ENCODE results near the gene BMP5. TPM values are rescaled to one million over a fixed set of nuclear protein-coding genes. Genes with fewer than 3 reads are reported as not detected.

BMP5 gene
- total and polyA plus RNA-seq, 2 of the 8 experiments (the other 6 are each of a cell fraction or from before 2014, with no cell fraction given): 0.02 TPM; not detected in 1

- no peak overlapping the region for H3K4me2 ChIP-seq (ENCODE audit: insufficient read depth in 1 of 2, low read depth in 2 of 2, low read length in 2 of 2)
- no peak overlapping the region for H3K56ac ChIP-seq (replicated peaks; ENCODE audit: insufficient read length, low read depth, low read length)
- no peak overlapping the region for H2BK12ac ChIP-seq (ENCODE audit: low read depth, low read length)
- H3K9ac ChIP-seq (replicated peaks in 1 of 4; ENCODE audit: extremely low read depth in 1 of 4, low read depth in 3 of 4, low read length in 3 of 4): no peak overlapping the region
- no peaks in the 10 kb centered on the region for H4K20me1 ChIP-seq (replicated peaks in 1 of 2; ENCODE audit: control insufficient read depth in 1 of 2, insufficient read depth in 2 of 2, low read length in 2 of 2)
- no peaks in the 10 kb centered on the region for H3K79me1 ChIP-seq (ENCODE audit: low read depth, low read length)
- H2BK120ac ChIP-seq (replicated peaks; ENCODE audit: low read depth, low read length): no peak overlapping the region
- H4K91ac ChIP-seq (replicated peaks; ENCODE audit: insufficient read length, low read length): no peak overlapping the region
- no peak overlapping the region for H4K5ac ChIP-seq (ENCODE audit: insufficient read length, low read depth, low read length)
- no peaks in the 10 kb centered on the region for H3K23me2 ChIP-seq (ENCODE audit: low read depth, low read length)
- H2BK15ac ChIP-seq (ENCODE audit: low read length): no peak overlapping the region
- FAIRE-seq: no peak
- H3K4ac ChIP-seq (replicated peaks; ENCODE audit: insufficient read length, low read depth, low read length): no peak overlapping the region
- H2AK5ac ChIP-seq (ENCODE audit: low read depth, low read length): no peak overlapping the region
- POLR2A ChIA-PET (ENCODE audit: partially characterized antibody): interaction anchor here (0.6 kb wide), 1 partner anchor 35 kb away, joined by 3 read pairs; no protein-coding TSS in a partner anchor
- no peak overlapping the region for H3K23ac ChIP-seq (ENCODE audit: insufficient read length)
- no peak overlapping the region for H3K4me3 ChIP-seq (ENCODE audit: extremely low read depth in 1 of 4, insufficient read depth in 2 of 4, low read depth in 3 of 4, low read length in 4 of 4)
- H3K14ac ChIP-seq (ENCODE audit: insufficient read length): no peak overlapping the region
- no peak overlapping the region for H4K8ac ChIP-seq (ENCODE audit: extremely low read depth, insufficient read depth, low read length)
- H3K27ac ChIP-seq (ENCODE audit: low read depth, low read length): no peak overlapping the region
- CTCF ChIA-PET (ENCODE audit: partially characterized antibody): no interaction called here
- no peaks in the 10 kb centered on the region for H3K27me3 ChIP-seq (replicated peaks in 1 of 4; ENCODE audit: control insufficient read depth in 3 of 4, extremely low read depth in 1 of 4, insufficient read depth in 3 of 4, low read length in 3 of 4)
- H3K9me3 ChIP-seq (ENCODE audit: insufficient read depth in 2 of 2, low read depth in 1 of 2, low read length in 1 of 2): no peaks in the 10 kb centered on the region
- no peak overlapping the region for H2BK5ac ChIP-seq (ENCODE audit: low read depth, low read length)
- H3K4me1 ChIP-seq (replicated peaks in 1 of 4; ENCODE audit: control insufficient read depth in 3 of 4, insufficient read depth in 4 of 4, low read length in 3 of 4): no peaks in the 10 kb centered on the region; a peak in 1 of 7 replicates
- no peak overlapping the region for H2BK20ac ChIP-seq (ENCODE audit: low read length)
- H2AFZ ChIP-seq (ENCODE audit: low read length): no peak overlapping the region
- no peaks in the 10 kb centered on the region for H3K79me2 ChIP-seq (ENCODE audit: control insufficient read depth in 1 of 2, insufficient read depth in 2 of 2, low read length in 2 of 2)
- no peaks in the 10 kb centered on the region for H3K36me3 ChIP-seq (ENCODE audit: control insufficient read depth in 2 of 4, insufficient read depth in 4 of 4, low read length in 3 of 4)
- DNase-seq (ENCODE audit: low read depth in 1 of 2, low spot score in 2 of 2): no peak
- H3K18ac ChIP-seq (ENCODE audit: extremely low read depth, low read length): no peak overlapping the region
These were observed 49.9 kb downstream of the BMP5 start for GRCh38 chr6:55825402-55826051.
